Stimulated activated CD4-positive, alpha-beta T cell treated with anti-CD3 and anti-CD28 coated beads, Interleukin-15, amount 100 ng/mL, for 24 hours (primary cell): ENCODE measurements around the gene IGSF23.
"Not testable (repeated sequence)": the region's sequence is repeated elsewhere in the genome, so short reads cannot be mapped to it uniquely, and the experiment has no call there.

ENCODE experiments used
- DNase-seq: peaks from one replicate; pipeline ENCODE4 v3.0.0-alpha.2; 2020

IGSF23 gene

GRCh38 chr19:44588771-44589112 lies 24.6 kb upstream of the IGSF23 start:
- DNase-seq = no peak

DNA sequence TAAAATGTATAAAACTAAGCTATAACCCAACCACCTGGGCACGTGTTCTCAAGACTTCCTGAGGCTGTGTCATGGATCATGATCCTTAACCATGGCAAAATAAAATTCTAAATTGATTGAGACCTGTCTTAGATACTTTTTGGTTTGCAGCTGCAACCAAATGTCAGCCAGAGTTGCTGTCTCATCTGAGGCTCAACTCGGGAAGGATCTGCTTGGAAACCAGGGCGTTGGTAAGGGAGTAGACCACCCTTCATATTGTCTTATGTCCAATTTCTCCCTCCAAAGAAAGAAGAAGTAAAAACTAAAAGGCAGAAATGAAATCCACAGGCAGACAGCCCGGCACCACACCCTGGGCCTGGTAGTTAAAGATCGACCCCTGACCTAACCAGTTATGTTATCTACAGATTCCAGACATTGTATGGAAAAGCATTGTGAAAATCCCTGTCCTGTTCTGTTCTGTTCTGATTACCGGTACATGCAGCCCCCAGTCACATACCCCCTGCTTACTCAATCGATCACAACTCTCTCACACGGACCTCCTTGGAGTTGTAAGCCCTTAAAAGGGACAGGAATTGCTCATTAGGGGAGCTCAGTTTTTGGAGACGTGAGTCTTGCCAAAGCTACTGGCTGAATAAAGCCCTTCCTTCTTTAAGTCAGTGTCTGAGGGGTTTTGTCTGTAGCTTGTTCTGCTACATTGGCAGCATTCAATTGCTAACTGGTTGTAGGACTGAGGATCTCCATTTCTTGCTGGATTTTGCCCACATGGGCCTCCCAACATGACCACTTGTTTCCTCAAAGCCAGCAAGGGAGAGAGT lies 22.9 kb upstream of the IGSF23 start:
- no peak for DNase-seq

- DNase-seq = not testable (repeated sequence)
Observed at GRCh38 chr19:44591340-44591993, 21.9 kb upstream of the IGSF23 start.

GRCh38 chr19:44592451-44592890 lies 20.9 kb upstream of the IGSF23 start:
- DNase-seq = no peak

DNA sequence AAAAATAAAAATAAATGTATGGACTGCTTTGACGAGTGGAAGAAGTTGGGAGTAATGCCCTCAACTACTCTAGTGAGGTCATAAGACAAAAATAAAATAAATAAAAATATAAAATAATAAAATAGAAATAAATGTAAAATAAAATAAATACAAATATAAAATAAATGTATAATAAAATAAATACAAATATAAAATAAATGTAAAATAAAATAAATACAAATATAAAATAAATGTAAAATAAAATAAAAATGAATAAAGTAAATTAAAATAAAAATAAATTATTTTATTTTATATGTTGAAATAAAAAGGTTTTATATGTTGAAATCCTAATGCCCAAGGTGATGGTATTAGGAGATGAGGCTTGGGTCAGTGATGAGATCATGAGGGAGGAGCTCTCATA lies 20.1 kb upstream of the IGSF23 start:
- no peak for DNase-seq

DNA sequence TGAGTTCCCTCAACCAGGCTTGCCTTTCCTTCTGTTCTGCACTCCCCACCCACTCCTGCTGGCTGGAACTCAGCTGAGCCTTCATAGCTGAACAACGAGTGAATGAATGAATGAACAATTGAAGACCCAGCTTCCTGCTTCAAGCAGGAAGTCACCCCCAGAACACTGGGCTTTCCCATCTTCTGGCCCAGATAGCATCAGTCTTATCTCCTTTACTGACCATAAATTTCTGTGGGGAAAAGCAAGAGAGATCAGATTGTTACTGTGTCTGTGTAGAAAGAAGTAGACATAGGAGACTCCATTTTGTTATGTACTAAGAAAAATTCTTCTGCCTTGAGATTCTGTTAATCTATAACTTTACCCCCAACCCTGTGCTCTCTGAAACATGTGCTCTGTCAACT lies 19.5 kb upstream of the IGSF23 start:
- not testable (repeated sequence) for DNase-seq

GRCh38 chr19:44596428-44597130 lies 16.8 kb upstream of the IGSF23 start:
- DNase-seq = no peak

DNA sequence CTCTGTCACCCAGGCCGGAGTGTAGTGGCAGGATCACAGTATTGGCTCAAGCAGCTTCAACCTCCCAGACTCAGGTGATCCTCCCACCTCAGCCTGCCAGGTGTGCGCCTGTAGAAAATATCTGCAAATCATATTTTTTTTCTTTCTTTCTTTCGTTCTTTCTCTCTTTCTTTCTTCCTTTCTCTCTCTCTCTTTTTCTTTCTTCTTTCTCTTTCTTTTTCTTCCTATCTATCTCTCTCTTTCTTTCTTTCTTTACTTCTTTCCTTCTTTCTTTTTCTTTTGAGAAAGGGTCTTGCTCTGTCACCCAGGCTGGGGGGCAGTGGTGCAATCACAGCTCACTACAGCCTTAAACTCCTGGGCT lies 16.3 kb upstream of the IGSF23 start:
- no peak for DNase-seq

DNA sequence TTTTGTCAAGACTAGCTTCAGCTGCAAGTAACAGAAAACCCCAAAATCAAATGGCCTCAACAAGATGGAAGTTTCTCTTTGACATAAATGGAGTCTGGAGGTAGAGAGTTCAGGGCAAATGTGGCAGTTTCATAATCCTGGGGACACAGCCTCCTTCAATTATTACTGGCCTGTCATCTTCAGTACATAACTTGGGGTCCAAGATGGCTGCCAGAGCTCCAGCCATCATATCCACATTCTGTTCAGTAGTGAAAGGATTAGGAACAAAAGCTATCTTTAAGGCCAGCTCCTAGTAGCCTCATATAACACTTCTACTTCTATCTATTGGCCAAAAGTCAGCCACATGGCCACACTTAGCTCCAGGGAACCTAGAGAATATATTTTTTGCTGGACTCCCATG lies 15.0 kb upstream of the IGSF23 start:
- no peak for DNase-seq

GRCh38 chr19:44598880-44599279 lies 14.5 kb upstream of the IGSF23 start:
- DNase-seq = no peak

DNA sequence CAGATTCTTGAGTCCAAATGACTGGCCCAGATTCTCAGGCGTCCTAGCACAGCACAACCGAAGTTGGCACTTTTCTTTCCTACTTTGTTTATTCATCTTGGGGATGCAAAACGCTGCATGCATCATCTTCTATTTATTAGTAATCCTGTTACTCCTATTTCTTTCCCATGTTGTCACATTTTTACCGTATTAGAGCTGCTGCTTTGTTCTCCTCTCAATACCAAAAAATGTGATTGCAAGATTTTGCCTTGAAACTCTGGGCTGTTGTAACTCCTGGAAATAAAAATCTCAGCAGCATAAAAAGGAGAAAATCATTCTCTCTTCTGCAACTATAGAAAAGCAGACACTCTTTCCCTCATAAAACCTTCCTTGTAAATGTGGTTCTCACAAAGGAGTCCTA lies 12.9 kb upstream of the IGSF23 start:
- no peak for DNase-seq

GRCh38 chr19:44602081-44602480 lies 11.3 kb upstream of the IGSF23 start:
- DNase-seq = no peak

DNA sequence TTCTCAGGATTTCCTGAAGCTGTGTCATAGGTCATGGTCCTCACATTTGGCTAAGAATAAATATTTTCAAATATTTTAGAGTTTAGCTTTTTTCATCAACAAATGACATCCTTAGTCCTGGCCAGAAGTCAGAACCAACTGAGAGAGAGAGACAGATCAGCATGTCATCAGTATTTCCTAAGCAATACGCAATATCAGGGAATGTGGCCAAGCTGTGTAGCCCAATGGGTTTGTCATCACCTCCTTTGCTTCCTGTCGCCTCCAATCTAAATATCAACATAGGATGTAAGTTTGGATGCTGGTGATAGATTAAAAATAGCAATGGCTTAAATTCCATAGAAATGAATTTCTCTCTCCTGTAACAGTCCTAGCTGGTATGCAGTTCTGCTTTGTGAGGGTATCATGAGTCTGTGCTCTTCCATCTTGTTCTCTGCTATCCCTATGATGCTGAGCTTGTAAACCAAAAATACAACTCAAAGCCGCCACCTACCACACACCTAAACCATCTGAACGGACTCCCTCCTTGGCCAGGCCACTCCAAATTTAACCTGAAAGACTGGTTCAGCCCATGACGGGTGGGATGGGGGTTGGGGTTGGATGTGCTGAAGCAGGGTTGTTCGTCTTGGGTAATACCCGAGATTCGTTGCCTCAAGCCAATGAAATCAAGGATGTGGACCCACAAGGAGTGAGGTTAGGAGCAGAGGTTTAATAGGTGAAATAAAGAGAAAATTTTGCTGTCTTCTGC lies 10.0 kb upstream of the IGSF23 start:
- no peak for DNase-seq

DNA sequence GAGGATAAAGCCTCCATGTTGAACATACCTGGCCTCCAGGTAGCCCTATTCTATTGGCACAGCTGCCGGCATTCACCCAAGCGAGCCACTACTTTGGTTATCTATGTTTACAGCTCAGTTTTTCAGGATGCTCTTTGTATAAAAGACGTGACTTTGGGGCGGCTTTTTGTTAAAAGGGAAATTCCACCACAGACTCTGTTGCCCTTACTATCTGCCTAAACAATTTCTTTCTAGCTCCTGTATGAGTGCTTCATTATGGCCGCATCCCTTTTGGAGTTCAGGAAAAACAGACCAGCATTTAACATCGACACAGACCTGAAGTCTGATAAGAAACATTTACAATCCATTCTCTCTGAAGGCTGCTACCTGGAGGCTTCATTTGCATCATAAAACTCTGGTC lies 9.1 kb upstream of the IGSF23 start:
- no peak for DNase-seq

DNA sequence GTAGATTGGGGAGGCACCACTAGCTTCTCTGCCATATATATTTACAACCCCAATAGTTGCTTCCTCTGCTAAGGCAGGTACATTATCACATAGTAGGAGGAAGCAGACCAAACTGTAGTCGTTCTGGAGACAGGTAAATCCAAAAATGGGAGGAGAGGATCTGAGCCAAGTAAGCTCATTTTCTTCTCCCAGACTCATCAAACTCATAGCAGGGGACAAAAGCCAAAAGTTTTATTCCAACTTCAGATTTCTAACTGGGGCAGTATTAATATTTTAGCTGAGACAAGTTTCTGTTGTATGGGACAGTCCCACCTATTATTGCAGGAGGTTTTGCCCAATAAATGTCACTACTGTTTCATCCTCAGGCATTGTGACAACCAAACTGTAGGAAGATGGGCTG lies 7.8 kb upstream of the IGSF23 start:
- DNase-seq = no peak

DNA sequence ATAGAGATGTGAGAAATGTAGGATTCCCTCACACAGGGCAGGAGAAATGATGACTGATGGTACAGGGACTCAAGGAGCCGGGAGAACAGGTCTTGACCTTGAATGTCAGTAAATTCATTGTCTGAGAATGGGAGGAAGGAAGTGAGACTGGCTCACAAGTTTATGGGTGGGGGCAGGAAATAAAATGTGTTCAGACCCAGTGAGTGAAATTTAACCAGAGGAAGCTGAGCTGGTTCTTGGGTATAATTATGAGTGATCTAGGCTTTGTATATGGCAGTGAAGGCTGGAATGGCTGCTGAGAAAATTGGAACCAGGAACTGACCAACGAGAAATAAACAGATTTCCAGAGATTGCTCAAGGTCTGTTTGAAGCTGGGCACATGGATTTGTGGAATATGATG lies 6.3 kb upstream of the IGSF23 start:
- DNase-seq = no peak

DNA sequence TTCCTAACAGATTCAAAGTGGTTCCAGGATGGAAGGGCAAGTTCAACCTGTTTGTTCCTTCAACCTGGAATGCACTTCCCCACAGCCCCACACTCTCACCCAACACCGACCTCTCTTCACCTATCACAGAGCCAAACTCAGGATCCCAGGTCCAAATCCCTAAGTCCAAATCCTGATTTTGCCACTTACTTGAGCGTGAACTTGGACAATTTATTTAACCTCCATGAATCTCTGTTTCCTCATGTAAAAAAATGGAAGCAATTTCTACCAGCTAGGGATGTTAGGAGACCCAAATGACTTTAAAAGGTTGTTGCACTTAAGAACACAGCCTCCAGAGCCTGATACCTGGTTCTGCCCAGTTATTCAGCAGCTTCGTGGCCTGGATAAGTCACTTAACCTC lies 5.4 kb upstream of the IGSF23 start:
- no peak for DNase-seq

- no peak for DNase-seq
Observed at GRCh38 chr19:44608391-44608821, 5.0 kb upstream of the IGSF23 start.

DNA sequence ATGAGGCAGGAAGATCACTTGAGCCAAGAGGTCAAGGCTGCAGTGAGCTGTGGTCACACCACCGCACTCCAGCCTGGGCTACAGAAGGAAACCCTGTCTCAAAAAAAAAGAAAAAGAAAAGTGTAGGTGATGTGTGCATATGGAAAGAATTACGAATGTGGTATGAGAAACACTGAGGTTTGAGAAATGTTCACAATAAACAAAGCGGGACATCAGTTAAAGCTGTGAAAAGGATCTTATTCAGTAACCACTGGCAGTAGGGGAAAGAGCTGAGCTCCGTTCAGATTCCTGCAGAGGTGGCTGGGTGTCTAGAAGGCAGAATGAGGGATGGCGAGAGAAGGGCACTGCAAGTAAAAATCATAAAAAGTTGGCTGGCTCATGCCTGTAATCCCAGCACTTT lies 4.1 kb upstream of the IGSF23 start:
- no peak for DNase-seq

DNA sequence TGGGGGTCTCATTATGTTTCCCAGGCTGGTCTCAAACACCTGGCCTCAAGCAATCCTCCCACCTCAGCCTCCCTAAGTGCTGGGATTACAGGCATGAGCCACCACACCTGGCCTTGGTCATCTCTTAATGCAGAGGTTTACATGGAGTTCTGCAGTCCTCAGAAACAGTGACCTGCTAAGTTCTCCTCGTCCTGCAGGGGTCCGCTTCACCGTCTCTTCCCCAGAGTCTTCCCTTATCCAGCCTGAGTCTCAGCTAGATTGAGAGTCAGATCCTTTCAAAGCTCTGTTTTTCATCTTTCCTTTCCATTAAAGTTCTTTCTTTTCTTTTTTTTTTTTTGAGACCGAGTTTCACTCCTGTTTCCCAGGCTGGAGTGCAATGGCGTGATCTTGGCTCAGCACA lies 2.9 kb upstream of the IGSF23 start:
- not testable (repeated sequence) for DNase-seq

GRCh38 chr19:44611812-44612295 lies 1.5 kb upstream of the IGSF23 start:
- DNase-seq = no peak

DNA sequence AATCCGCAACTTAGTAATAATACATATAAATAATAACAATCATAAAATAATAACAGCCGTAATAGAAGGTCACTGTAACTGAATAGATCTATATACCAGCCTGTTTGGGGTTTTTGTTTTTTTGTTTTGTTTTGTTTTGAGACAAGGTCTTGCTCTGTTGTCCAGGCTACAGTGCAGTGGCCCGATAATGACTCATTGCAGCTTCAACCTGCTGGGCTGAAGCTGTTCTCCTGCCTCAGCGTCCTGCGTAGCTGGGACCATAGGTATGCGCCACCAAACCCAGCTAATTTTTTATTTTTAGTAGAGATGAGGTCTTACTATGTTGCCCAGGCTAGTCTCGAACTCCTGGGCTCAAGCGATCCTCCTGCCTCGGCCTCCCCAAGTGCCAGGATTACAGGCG lies 950 bp downstream of the IGSF23 start:
- DNase-seq = no peak

GRCh38 chr19:44615863-44616247 lies 2.5 kb downstream of the IGSF23 start:
- no peak for DNase-seq
